GM12865 (cell line): ENCODE data around the gene MXD3.
A peak's percentile ranks its signal among the peaks of the same experiment; 100 is the strongest.

Experiments used
- DNase-seq: peaks from one replicate; pipeline ENCODE4 v3.0.0; 2010; ENCODE audit warnings: low read depth
- H3K4me3 ChIP-seq: 2 replicates; pipeline ENCODE4 v1.5.1; 2011; ENCODE audit warnings: mild to moderate bottlenecking, low read depth, low read length, control low read depth
- CTCF ChIP-seq: IDR thresholded peaks from 2 replicates; pipeline ENCODE4 v1.5.1; 2011; ENCODE audit warnings: low read length, control low read depth, low read depth, inconsistent platforms; ENCODE audit not compliant: insufficient read depth; ENCODE audit errors: missing control alignments

The MXD3 gene

DNA sequence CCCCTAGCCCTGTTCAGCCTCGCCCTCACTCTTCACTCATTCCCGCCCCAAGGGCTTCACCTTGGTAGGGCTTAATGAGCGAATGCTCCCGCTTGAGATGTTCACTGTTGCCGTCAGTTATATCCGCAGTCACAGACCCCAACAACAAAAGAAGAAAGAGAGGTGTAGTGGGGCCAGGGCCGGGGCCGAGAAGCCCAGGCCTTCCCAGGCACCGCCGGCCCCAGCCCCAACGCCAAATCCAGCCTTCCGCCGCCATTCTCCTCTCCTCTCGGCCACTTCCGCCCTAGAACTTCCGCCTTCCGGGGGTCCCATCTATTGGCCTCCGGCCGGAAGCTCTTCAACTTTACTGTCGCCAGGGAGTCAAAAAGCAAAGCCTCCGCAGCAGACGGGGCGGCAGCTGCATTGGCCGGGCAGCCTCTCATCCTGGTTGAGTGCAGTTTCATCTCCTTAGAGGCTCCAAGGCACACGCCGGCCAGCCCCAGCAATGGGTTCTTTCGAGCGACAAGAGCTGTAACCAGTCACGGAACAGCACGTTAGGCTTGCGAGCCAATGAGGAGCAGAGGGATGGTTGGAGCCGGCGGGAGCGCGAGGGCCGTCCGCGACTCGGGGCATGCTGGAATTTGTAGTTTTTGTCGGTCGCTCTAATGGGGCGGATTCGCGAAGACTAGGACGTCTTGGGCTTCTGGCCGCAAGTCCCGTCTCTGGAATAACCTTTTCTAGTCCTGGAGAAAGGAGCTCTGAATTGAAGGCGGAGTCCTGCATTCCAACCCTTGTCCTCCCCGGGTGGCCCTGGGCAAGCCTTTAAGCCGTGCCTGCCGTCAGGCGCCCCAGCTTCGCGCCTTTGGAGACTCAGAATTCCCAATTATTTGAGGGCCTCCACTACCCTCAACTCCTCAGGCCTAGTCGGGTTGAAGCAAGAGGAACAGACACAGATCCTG lies 40.0 kb upstream of the MXD3 start, which contains the start of gene LMAN2:
Gene LMAN2, minus strand, starts transcription at position 277 of the 938 bp plus-strand sequence. Its CDS starts 21 bp downstream, at position 256.
- no peak for TF ChIP-seq CTCF
- DNase-seq, result peak; percentile 98
- H3K4me3 ChIP-seq, result peak within 1 kb of the TSS; percentile 72

- peak overlapping the region; percentile 72 for H3K4me3 ChIP-seq
- DNase-seq, result peak; percentile 36
- no peak for TF ChIP-seq CTCF
Measured at GRCh38 chr5:177350776-177351391, 39.2 kb upstream of the MXD3 start.

DNA sequence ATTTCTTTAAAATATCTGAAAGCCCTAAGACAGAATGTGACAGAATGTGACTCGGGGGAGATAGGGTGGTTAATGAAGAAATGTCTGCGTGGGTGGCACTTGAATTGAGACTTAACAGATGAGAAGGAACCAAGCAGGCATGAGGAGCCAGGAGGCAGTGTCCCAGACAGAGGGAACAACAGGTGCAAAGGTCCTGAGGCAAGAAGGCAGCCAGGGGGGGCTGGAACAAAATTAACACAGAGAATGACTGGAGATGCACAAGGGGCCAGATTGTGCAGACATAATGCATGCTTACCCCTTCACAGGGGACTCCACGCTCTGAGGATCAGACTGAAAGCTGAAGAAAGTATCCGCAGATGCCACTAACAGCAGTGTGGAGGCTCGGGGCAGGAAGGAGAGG lies 38.1 kb upstream of the MXD3 start:
- no peak for DNase-seq
- no peak for TF ChIP-seq CTCF
- H3K4me3 ChIP-seq, result peak overlapping the region; percentile 72

GRCh38 chr5:177349362-177349647 lies 37.6 kb upstream of the MXD3 start:
- TF ChIP-seq CTCF, result no peak
- DNase-seq, result no peak
- H3K4me3 ChIP-seq, result no peak overlapping the region

DNA sequence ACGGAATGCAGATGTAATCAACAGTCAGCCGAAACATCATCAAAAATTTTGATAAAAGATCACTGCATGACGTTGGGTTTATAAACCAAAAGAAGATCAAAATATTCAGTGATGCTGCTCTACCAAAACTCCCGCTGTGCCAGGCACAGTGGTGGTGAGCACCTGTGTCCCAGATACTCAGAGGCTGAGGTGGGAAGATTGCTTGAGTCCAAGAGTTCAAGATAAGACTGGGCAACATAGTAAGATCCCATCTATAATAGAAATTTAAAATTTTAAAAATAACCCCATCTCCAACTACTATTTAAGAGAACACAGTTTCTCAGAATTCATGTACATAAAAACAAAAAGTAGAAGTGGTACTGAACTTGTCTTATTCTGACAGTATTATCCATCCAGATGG lies 36.0 kb upstream of the MXD3 start:
- no peak overlapping the region for H3K4me3 ChIP-seq
- no peak for DNase-seq
- TF ChIP-seq CTCF, result no peak

GRCh38 chr5:177346820-177347219 lies 35.1 kb upstream of the MXD3 start:
- no peak for TF ChIP-seq CTCF
- H3K4me3 ChIP-seq, result no peak overlapping the region
- no peak for DNase-seq
